ENCODE results near the gene FXYD2. TPM values are rescaled to one million over a fixed set of nuclear protein-coding genes. Genes with fewer than 3 reads are reported as not detected.

FXYD2 gene
- total and polyA plus RNA-seq, 2 of the 13 experiments (the other 11 are each of a cell fraction or from before 2014, with no cell fraction given) = 45.9 to 106 TPM

- Histone ChIP-seq H3K79me2 (ENCODE audit: insufficient read depth, low read length) (no peaks in the 10 kb centered on the region), H3K4me3 (replicated peaks in 1 of 3; ENCODE audit: insufficient read depth in 1 of 3, low read depth in 2 of 3, low read length in 3 of 3) (no peak overlapping the region), H3K4me2 (ENCODE audit: low read depth, low read length) (no peak overlapping the region), H2AFZ (ENCODE audit: low read length) (no peak overlapping the region), H3K9ac (ENCODE audit: insufficient read depth, low read depth, low read length) (no peak overlapping the region), H3K9me3 (ENCODE audit: low read length) (no peaks in the 10 kb centered on the region), H3K4me1 (ENCODE audit: insufficient read depth, low read length) (0 out of 2 replicates have a peak, but pooled peaks cover 6% of the 10 kb centered on the region), H4K20me1 (ENCODE audit: insufficient read depth, low read length) (no peaks in the 10 kb centered on the region), H3K27ac (ENCODE audit: extremely low read length, insufficient read depth, low read length) (no peak overlapping the region), H3K27me3 (ENCODE audit: control insufficient read depth in 1 of 2, insufficient read depth in 2 of 2, low read length in 2 of 2) (peaks cover 5 to 28% of the 10 kb centered on the region in 2 experiments; a peak in 4 of 5 replicates), H3K36me3 (replicated peaks in 1 of 2; ENCODE audit: control insufficient read depth in 1 of 2, insufficient read depth in 2 of 2, low read length in 2 of 2) (no peaks in the 10 kb centered on the region)
- TF ChIP-seq GPN1 (CRISPR knock-in tag; IDR thresholded peaks at IDR 0.05; ENCODE audit: borderline replicate concordance) (no peak), ZNF552 (CRISPR knock-in tag; IDR thresholded peaks at IDR 0.05; ENCODE audit: borderline replicate concordance) (no peak), ZUFSP (CRISPR knock-in tag; IDR thresholded peaks at IDR 0.05; ENCODE audit: borderline replicate concordance) (no peak), KDM2A (CRISPR knock-in tag; IDR thresholded peaks at IDR 0.05; ENCODE audit: borderline replicate concordance, low read depth) (no peak), PCBP2 (optimal IDR thresholded peaks at IDR 0.05; ENCODE audit: low read depth, low read length, poor library complexity, severe bottlenecking) (no peak)
- ChIA-PET CTCF (ENCODE audit: low intra/inter-chr PET ratio, low total read pairs) (no interaction called here), POLR2A (no interaction called here)
- FAIRE-seq (no peak), ATAC-seq (no peak), DNase-seq (ENCODE audit: low spot score) (no peak)
- WGBS (ENCODE audit: low lambda C conversion rate) = 45% methylated on average over 6 of the region's 6 CpGs
- intact Hi-C loops (cut with micrococcal nuclease; ENCODE audit: unreplicated experiment) (no loop called here), in situ Hi-C loops (cut with HindIII; ENCODE audit: extremely low pct_ligation_motif_present, low pct_unique_long_range_greater_than_20kb) (no loop called here)
- BruUV-seq (replicated peaks) = no TSS peak
Observed at GRCh38 chr11:117792992-117793391, 31.6 kb downstream of the FXYD2 start.

- no TSS peak for BruUV-seq (replicated peaks)
- ChIA-PET CTCF (ENCODE audit: low intra/inter-chr PET ratio, low total read pairs) (no interaction called here), POLR2A (no interaction called here)
- intact Hi-C loops (cut with micrococcal nuclease; ENCODE audit: unreplicated experiment) = no loop called here
- Histone ChIP-seq H4K20me1 (ENCODE audit: insufficient read depth, low read length) (no peaks in the 10 kb centered on the region), H3K36me3 (replicated peaks in 1 of 2; ENCODE audit: control insufficient read depth in 1 of 2, insufficient read depth in 2 of 2, low read length in 2 of 2) (no peaks in the 10 kb centered on the region), H3K9ac (ENCODE audit: insufficient read depth, low read depth, low read length) (no peak overlapping the region), H3K79me2 (ENCODE audit: insufficient read depth, low read length) (no peaks in the 10 kb centered on the region), H2AFZ (ENCODE audit: low read length) (no peak overlapping the region), H3K9me3 (ENCODE audit: low read length) (no peaks in the 10 kb centered on the region), H3K4me2 (ENCODE audit: low read depth, low read length) (no peak overlapping the region), H3K27ac (ENCODE audit: extremely low read length, insufficient read depth, low read length) (no peak overlapping the region), H3K4me1 (ENCODE audit: insufficient read depth, low read length) (peaks cover 6% of the 10 kb centered on the region; the same call in 1 of the 2 replicates), H3K27me3 (ENCODE audit: control insufficient read depth in 1 of 2, insufficient read depth in 2 of 2, low read length in 2 of 2) (peaks cover 3 to 23% of the 10 kb centered on the region in 2 experiments; a peak in 2 of 5 replicates), H3K4me3 (replicated peaks in 1 of 3; ENCODE audit: insufficient read depth in 1 of 3, low read depth in 2 of 3, low read length in 3 of 3) (no peak overlapping the region)
- in situ Hi-C loops (cut with HindIII; ENCODE audit: extremely low pct_ligation_motif_present, low pct_unique_long_range_greater_than_20kb) = no loop called here
- ATAC-seq = no peak
- TF ChIP-seq KMT2A (CRISPR knock-in tag; IDR thresholded peaks at IDR 0.05) (no peak), FOXK2 (IDR thresholded peaks at IDR 0.05) (no peak), ZNF879 (CRISPR knock-in tag; IDR thresholded peaks at IDR 0.05) (no peak)
- WGBS (ENCODE audit: low lambda C conversion rate) = 9% methylated on average over 4 of the region's 5 CpGs
- DNase-seq (ENCODE audit: low spot score) = no peak
- no peak for FAIRE-seq
Observed at GRCh38 chr11:117792241-117792640, 32.3 kb downstream of the FXYD2 start.

Measured in HepG2 (cell line).